ENCODE results near the gene TNIK.

Gene TNIK

DNA sequence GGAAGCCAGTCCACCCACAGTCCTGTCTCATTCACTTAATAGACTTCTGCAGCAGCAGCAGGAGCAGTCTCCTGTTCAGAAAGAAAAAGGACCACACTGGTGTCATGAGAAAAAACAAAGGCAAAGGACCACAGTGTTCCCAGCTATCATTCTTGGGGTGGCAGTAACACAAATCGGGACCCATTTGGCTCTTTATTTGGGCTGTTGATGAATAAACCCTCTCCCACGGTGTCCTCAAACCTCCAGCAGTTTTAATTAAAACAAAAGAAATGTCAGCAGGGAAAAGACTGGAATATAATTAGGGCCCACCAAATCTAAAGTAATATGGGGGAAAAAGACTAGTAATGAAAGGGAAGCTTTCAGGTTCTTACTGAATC is 223.2 kb downstream of the TNIK start:
- DNase-seq (ENCODE audit: low read depth), result no peak
- H3K4me3 ChIP-seq (ENCODE audit: low read depth, low read length), result no peak overlapping the region
- no peak for TF ChIP-seq CTCF (conservative IDR thresholded peaks at IDR 0.05; ENCODE audit: low read depth, low read length)

DNA sequence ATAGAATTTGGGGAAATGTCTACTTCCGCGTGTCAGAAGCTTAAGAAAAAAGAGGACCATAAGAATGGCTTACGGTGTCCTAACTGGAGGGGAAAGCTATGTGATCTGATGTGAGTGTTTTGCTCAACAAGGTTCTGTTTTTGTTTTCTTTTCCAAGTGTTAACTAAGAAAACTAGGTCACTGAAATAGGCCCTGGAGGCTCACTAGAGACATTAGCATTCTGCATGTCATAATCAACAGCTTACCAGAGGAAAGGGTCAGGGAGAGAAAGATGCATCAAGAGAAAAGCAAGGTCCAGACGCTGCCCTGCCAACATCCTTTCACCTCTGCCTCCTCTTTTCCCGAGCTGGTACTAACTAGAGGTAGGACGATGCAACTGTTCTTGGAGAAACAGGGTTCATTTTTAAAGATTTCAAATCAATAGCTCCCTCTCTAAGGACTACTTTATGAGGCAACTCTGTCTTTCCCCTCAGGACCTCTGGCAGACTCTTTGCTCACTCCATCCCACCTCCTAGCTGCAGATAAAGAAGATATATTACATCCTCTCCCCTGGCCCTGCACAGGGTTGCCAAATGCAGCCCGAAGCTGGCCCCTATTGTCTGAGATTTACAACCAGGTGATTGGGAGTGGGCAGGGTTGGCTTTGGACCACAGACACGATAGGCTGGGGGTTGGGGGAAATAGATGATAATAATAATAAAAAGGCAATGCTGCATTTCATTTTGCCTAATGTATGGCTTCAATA is 223.8 kb downstream of the TNIK start:
- TF ChIP-seq CTCF (conservative IDR thresholded peaks at IDR 0.05; ENCODE audit: low read depth, low read length), result no peak
- H3K4me3 ChIP-seq (ENCODE audit: low read depth, low read length), result no peak overlapping the region
- no peak for DNase-seq (ENCODE audit: low read depth)

DNA sequence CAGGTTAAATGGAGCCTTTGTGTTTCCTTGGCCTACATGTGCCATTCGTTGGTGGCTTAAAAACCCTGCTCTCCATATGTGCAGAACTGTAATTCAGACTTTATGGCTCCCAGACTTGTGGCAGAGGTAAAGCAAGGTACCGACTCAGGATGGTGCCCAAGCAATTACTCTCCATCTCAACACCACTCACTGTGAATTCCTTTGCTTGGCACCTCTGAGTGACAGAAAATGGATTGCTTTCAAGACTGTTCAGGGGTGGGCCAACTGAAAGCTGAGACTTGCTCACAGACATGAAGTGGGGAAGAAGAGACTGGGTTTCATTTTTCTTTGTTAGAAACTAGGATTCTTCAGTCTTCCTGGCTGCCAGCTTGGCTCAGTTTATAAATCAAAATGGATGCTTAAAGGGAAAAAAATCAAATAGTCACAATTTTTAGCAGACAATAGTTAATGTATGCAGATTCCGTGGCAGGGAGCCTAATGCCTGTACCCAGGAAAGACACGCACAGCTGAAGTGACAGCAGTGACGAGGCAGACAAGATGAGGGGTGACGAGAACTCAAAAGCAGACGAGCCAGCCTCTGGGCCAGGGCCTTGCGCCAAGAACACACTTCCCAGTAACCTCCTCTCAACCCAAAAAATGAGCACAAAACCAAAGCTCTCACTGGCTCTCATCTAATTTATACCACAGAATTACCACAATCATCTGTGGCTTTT is 225.8 kb downstream of the TNIK start:
- no peak for DNase-seq (ENCODE audit: low read depth)
- no peak overlapping the region for H3K4me3 ChIP-seq (ENCODE audit: low read depth, low read length)
- no peak for TF ChIP-seq CTCF (conservative IDR thresholded peaks at IDR 0.05; ENCODE audit: low read depth, low read length)

DNA sequence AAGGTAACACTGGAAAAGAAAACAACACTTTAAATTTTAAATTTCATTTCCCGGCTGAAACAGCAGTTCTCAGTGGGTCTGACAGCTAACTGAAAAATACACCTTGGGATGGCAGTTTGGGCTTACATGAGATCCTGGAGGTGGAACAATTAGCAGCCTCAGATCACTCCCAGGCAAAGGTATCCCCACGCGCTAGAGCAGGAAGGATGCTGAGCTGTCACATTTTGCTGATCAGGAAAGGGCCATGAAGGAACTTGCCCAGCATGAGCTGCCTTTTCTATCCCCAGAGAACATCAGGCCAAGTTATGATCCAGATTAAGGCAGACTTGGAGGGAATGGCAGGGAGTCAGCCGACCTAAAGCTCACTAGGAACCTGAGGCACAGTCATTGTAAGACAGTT is 228.8 kb downstream of the TNIK start:
- no peak for DNase-seq (ENCODE audit: low read depth)
- no peak overlapping the region for H3K4me3 ChIP-seq (ENCODE audit: low read depth, low read length)

GRCh38 chr3:171230865-171231264 is 229.3 kb downstream of the TNIK start:
- H3K4me3 ChIP-seq (ENCODE audit: low read depth, low read length), result no peak overlapping the region
- no peak for DNase-seq (ENCODE audit: low read depth)
- no peak for TF ChIP-seq CTCF (conservative IDR thresholded peaks at IDR 0.05; ENCODE audit: low read depth, low read length)

More for the DNA sequence above, 228.8 kb downstream of the TNIK start:
- no peak for TF ChIP-seq CTCF (conservative IDR thresholded peaks at IDR 0.05; ENCODE audit: low read depth, low read length)

GRCh38 chr3:171229173-171229572 is 231.0 kb downstream of the TNIK start:
- no peak for TF ChIP-seq CTCF (conservative IDR thresholded peaks at IDR 0.05; ENCODE audit: low read depth, low read length)
- DNase-seq (ENCODE audit: low read depth), result no peak

DNA sequence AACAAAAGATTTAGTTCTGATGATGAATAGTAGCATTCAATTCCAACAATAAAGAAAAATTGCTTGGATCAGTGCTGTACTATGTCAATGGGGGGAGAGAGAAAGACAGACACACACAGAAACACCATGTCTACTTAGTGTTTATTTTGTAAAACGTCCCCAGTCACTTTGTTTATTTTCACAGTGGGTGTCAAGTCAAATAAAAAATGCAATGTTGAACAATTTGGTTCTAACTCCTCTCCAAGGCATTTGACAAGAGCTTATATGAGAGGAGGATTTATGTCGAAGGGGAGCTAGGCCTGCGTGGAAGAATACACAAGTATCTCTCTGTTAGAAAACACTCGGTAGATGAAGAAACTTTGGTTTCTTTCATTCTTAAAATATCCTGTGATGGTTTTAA is 232.0 kb downstream of the TNIK start:
- no peak for TF ChIP-seq CTCF (conservative IDR thresholded peaks at IDR 0.05; ENCODE audit: low read depth, low read length)
- no peak for DNase-seq (ENCODE audit: low read depth)
- no peak overlapping the region for H3K4me3 ChIP-seq (ENCODE audit: low read depth, low read length)

More at GRCh38 chr3:171229173-171229572, 231.0 kb downstream of the TNIK start:
- H3K4me3 ChIP-seq (ENCODE audit: low read depth, low read length), result no peak overlapping the region

Data from choroid plexus epithelial cell (primary cell).